Spleen (tissue), 7 donors: ENCODE results near the gene CAMTA1.

Source experiments
- CTCF ChIP-seq, 11 experiments: fragments of 200-600 bp in 7 of 11; fragments of 450-650 bp in 4 of 11; sonication (generic) in 4 of 11; IDR thresholded peaks in 8 of 11; conservative IDR thresholded peaks in 3 of 11; 1 replicate in 7 of 11; 2 replicates in 4 of 11; pipeline versions ENCODE4 v1.4.0 to v1.8.0; 2016 to 2021; ENCODE audit warnings: antibody characterized with exemption in 11 of 11, inconsistent platforms in 4 of 11, mild to moderate bottlenecking in 1 of 11
- POLR2A ChIP-seq, 3 donors: fragments of 450-650 bp; IDR thresholded peaks; one replicate each; pipeline ENCODE4 v1.5.1; 2017; ENCODE audit warnings: antibody characterized with exemption in 3 of 3, mild to moderate bottlenecking in 1 of 3
- POLR2AphosphoS5 ChIP-seq, 3 donors: sonication (generic); formaldehyde crosslinking; IDR thresholded peaks; one replicate each; pipeline ENCODE4 v1.5.1; 2017; ENCODE audit warnings: antibody characterized with exemption in 3 of 3
- donor health status: DM: no; HTN: no; CAD: no; lungs with moderate emphysema.
- donor health status: DM: no; HTN: no; CAD: no.
- donor health status: DM: no; HTN: no; CAD: no.

GRCh38 chr1:6965083-6965934 is 180.1 kb downstream of the CAMTA1 start:
- TF ChIP-seq POLR2A (IDR thresholded peaks at IDR 0.05) (no peak), CTCF (IDR thresholded peaks at IDR 0.05 in 8 of 11, conservative IDR thresholded peaks at IDR 0.05 in 3 of 11) (no peak), POLR2AphosphoS5 (IDR thresholded peaks at IDR 0.05) (no peak)
